ENCODE data around the gene CLDN9. TPM values are rescaled to one million over a fixed set of nuclear protein-coding genes. Genes with fewer than 3 reads are reported as not detected.

CLDN9 gene
- total and polyA plus RNA-seq, 4 donors: 0.05 to 0.32 (median 0.25) TPM

DNA sequence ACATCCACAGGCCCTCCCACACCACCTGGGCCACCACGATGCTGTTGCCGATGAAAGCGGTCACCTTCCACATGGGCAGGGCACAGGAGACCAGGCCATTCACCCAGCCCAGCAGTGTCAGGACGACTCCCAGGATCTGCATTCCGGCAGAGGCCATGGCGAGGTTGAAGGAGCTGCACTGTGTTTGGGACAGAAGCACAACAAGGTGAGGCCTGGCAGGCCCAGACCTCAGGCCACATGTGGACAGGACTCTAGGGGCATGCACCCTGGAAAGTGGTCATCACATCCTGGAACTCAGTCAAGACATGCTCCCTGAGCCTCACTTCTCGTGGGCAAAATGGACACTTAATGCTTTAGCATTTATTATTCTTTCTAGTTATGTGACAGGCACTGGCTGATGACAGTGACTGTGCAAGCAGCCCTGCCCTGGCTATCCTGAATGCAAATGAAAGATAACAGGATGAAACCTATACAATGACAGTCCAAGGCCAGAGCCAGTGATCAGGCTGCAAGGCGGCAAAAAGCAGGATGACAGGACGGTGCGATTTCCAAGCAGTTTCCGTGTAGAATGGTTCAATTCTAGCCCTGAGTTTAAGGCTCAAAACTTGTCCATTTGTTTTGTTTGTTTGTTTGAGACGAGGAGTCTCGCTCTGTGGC lies 3.3 kb downstream of the CLDN9 start:
- Histone ChIP-seq H3K4me1 (ENCODE audit: control insufficient read depth in 4 of 4, insufficient read depth in 4 of 4, low read length in 3 of 4) (peaks cover 6 to 32% (median 15%) of the 10 kb centered on the region in 4 donors), H3K4me3 (ENCODE audit: low read depth in 1 of 3, low read length in 3 of 3) (no peak overlapping the region), H3K36me3 (ENCODE audit: control insufficient read depth in 4 of 4, insufficient read depth in 3 of 4, low read depth in 1 of 4, low read length in 3 of 4) (no peaks in the 10 kb centered on the region), H3K27ac (ENCODE audit: low read depth in 1 of 2, low read length in 2 of 2) (no peak overlapping the region), H3K9ac (ENCODE audit: low read depth in 1 of 2, low read length in 2 of 2) (no peak overlapping the region), H3K27me3 (ENCODE audit: control insufficient read depth in 4 of 4, insufficient read depth in 4 of 4, low read length in 3 of 4) (no peaks in the 10 kb centered on the region), H3K9me3 (ENCODE audit: control insufficient read depth in 4 of 4, low read length in 3 of 4) (no peaks in the 10 kb centered on the region)
- 91% methylated on average over 13 of the region's 13 CpGs for WGBS
- TF ChIP-seq SP1 (IDR thresholded peaks at IDR 0.05): no peak
- no peak for TF ChIP-seq FOXA2 (IDR thresholded peaks at IDR 0.05)
- TF ChIP-seq TAF1 (conservative IDR thresholded peaks at IDR 0.05): no peak
- DNase-seq (ENCODE audit: low spot score): no peak

DNA sequence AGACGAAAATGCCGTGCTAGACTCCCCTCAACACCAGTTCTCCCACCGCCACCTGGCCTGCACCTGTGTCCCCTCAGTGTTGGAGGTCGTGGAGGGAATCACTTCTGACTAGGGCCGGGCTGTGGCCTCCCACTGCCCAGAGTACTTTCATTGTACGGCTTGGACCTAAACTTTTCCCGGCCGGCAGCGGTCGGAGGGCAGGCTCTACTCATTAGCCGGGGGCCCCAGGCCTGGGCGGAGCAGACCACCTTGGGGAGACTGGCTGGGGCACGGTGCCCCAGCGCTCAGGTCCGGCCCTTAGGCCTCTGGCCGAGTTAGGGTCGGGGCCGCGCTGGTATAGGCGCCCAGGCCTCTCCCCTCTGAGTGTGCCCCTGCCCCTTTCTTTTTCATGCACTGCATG lies 4.6 kb downstream of the CLDN9 start:
- 84% methylated on average over 20 of the region's 20 CpGs for WGBS
- Histone ChIP-seq H3K9ac (ENCODE audit: low read depth in 1 of 2, low read length in 2 of 2) (no peak overlapping the region), H3K9me3 (ENCODE audit: control insufficient read depth in 4 of 4, low read length in 3 of 4) (no peaks in the 10 kb centered on the region), H3K4me1 (ENCODE audit: control insufficient read depth in 4 of 4, insufficient read depth in 4 of 4, low read length in 3 of 4) (peaks cover 14 to 32% (median 23%) of the 10 kb centered on the region in 4 donors), H3K27ac (ENCODE audit: low read depth in 1 of 2, low read length in 2 of 2) (no peak overlapping the region), H3K27me3 (ENCODE audit: control insufficient read depth in 4 of 4, insufficient read depth in 4 of 4, low read length in 3 of 4) (no peaks in the 10 kb centered on the region), H3K4me3 (ENCODE audit: low read depth in 1 of 3, low read length in 3 of 3) (no peak overlapping the region), H3K36me3 (ENCODE audit: control insufficient read depth in 4 of 4, insufficient read depth in 3 of 4, low read depth in 1 of 4, low read length in 3 of 4) (no peaks in the 10 kb centered on the region)
- TF ChIP-seq GABPA (IDR thresholded peaks at IDR 0.05 in 1 of 2, conservative IDR thresholded peaks at IDR 0.05 in 1 of 2): no peak
- no peak for TF ChIP-seq HNF4G (IDR thresholded peaks at IDR 0.05)
- TF ChIP-seq TAF1 (conservative IDR thresholded peaks at IDR 0.05): no peak
- no peak for DNase-seq (ENCODE audit: low spot score)

DNA sequence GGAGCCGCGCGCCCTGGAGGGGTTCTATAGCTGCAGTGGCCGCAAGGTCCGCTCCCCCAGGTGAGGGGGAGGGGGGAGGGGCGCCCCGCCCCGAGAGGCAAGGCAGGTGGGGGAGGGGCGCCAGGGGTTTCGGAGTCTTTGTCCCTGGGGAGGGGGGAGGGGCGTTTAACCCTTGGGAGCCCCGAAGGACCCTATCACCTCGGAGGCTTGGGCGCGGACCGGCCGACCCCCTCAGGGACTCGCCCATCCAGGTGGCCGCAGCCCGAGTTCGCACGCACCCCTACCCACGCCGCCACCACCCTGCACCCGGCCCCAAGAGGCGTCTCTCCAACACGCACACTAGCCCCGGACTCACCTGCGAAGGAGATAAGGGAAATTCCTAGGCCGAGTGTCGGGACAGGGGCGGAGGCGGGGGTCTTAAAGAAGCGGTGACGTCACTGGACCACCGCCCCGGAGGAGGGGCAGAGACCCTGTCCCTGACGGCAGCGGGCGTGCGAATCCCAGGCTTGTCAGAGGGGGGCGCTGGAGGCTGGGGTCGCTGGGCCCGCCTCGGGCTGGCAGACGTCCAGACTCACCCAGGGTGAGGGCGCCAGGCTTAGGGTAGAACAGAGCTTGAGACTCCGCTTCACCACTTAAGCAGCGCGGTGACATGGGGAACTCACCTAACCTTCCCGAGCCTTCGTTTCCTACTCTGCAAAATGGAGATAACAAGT lies 5.2 kb downstream of the CLDN9 start, which contains the start of gene CLDN6:
Gene CLDN6, minus strand, starts transcription at position 390 of the 713 bp plus-strand sequence. CDS start 2,162 bp downstream, outside the sequence.
- no peak within 1 kb of the TSS for H3K27ac ChIP-seq (ENCODE audit: low read depth in 1 of 2, low read length in 2 of 2)
- H3K9me3 ChIP-seq (ENCODE audit: control insufficient read depth in 4 of 4, low read length in 3 of 4): no peaks in the 10 kb centered on the region
- H3K4me3 ChIP-seq (ENCODE audit: low read depth in 1 of 3, low read length in 3 of 3): no peak within 1 kb of the TSS
- no peaks in the 10 kb centered on the region for H3K27me3 ChIP-seq (ENCODE audit: control insufficient read depth in 4 of 4, insufficient read depth in 4 of 4, low read length in 3 of 4)
- H3K9ac ChIP-seq (ENCODE audit: low read depth in 1 of 2, low read length in 2 of 2): no peak within 1 kb of the TSS
- DNase-seq (ENCODE audit: low spot score): no peak
- TF ChIP-seq EGR1 (IDR thresholded peaks at IDR 0.05; ENCODE audit: low read depth in 2 of 2) (no peak), SP1 (IDR thresholded peaks at IDR 0.05) (no peak), FOXA1 (IDR thresholded peaks at IDR 0.05) (no peak), CTCF (IDR thresholded peaks at IDR 0.05; ENCODE audit: low read depth, low read length, missing input control) (no peak)
- peaks cover 17 to 35% (median 25%) of the 10 kb centered on the region in 4 donors for H3K4me1 ChIP-seq (ENCODE audit: control insufficient read depth in 4 of 4, insufficient read depth in 4 of 4, low read length in 3 of 4)
- H3K36me3 ChIP-seq (ENCODE audit: control insufficient read depth in 4 of 4, insufficient read depth in 3 of 4, low read depth in 1 of 4, low read length in 3 of 4): no peaks in the 10 kb centered on the region
- 21% methylated on average over 51 of the region's 52 CpGs for WGBS

GRCh38 chr16:3019594-3020246 lies 7.0 kb downstream of the CLDN9 start:
- H3K9me3 ChIP-seq (ENCODE audit: control insufficient read depth in 4 of 4, low read length in 3 of 4): no peaks in the 10 kb centered on the region
- H3K9ac ChIP-seq (ENCODE audit: low read depth in 1 of 2, low read length in 2 of 2): no peak overlapping the region
- H3K36me3 ChIP-seq (ENCODE audit: control insufficient read depth in 4 of 4, insufficient read depth in 3 of 4, low read depth in 1 of 4, low read length in 3 of 4): no peaks in the 10 kb centered on the region
- 31% methylated on average over 40 of the region's 40 CpGs for WGBS
- peaks cover 12 to 34% (median 26%) of the 10 kb centered on the region in 4 donors for H3K4me1 ChIP-seq (ENCODE audit: control insufficient read depth in 4 of 4, insufficient read depth in 4 of 4, low read length in 3 of 4)
- H3K4me3 ChIP-seq (ENCODE audit: low read depth in 1 of 3, low read length in 3 of 3): peak overlapping the region in 2 of 3 donors; percentile 54 to 68
- H3K27ac ChIP-seq (ENCODE audit: low read depth in 1 of 2, low read length in 2 of 2): peak overlapping the region in 1 of 2 donors; percentile 27
- no peak for DNase-seq (ENCODE audit: low spot score)
- H3K27me3 ChIP-seq (ENCODE audit: control insufficient read depth in 4 of 4, insufficient read depth in 4 of 4, low read length in 3 of 4): no peaks in the 10 kb centered on the region
- TF ChIP-seq CTCF (IDR thresholded peaks at IDR 0.05; ENCODE audit: low read depth, low read length, missing input control): no peak
- no peak for TF ChIP-seq RAD21 (IDR thresholded peaks at IDR 0.05)
- no peak for TF ChIP-seq REST (IDR thresholded peaks at IDR 0.05)
- no peak for TF ChIP-seq ATF3 (IDR thresholded peaks at IDR 0.05)
- TF ChIP-seq RXRA (IDR thresholded peaks at IDR 0.05): no peak

Measured in liver (tissue), 9 donors.